DND-41 (cell line): ENCODE measurements around the gene SPEF1.

Experiments
- ATAC-seq: fragments of 200-7000 bp; cut with Tn5 transposase; 3 replicates; pipeline ENCODE4 v1.9.1; 2021; ENCODE audit warnings: low read depth; ENCODE audit not compliant: insufficient read depth
- DNase-seq: peaks from one replicate; pipeline ENCODE4 v3.0.0-alpha.2; 2020
- H2AFZ ChIP-seq: 2 replicates; pipeline ENCODE4 v1.6.0; 2012; ENCODE audit warnings: low read depth, low read length
- H3K27ac ChIP-seq: 2 replicates; pipeline ENCODE4 v1.5.1; 2012; ENCODE audit warnings: low read length, inconsistent platforms
- H3K27me3 ChIP-seq: fragments of 200-600 bp; sonication (generic); 2 replicates; pipeline ENCODE4 v1.6.0; 2012; ENCODE audit warnings: low read length, mild to moderate bottlenecking, inconsistent platforms; ENCODE audit not compliant: insufficient read depth, poor library complexity
- H3K36me3 ChIP-seq: 2 replicates; pipeline ENCODE4 v1.5.1; 2012; ENCODE audit warnings: low read length, inconsistent platforms; ENCODE audit not compliant: insufficient read depth
- H3K4me1 ChIP-seq: 2 replicates; pipeline ENCODE4 v1.5.1; 2012; ENCODE audit warnings: mild to moderate bottlenecking, low read length; ENCODE audit not compliant: insufficient read depth
- H3K4me2 ChIP-seq: 2 replicates; pipeline ENCODE4 v1.6.0; 2012; ENCODE audit warnings: mild to moderate bottlenecking, moderate library complexity, low read length, inconsistent platforms; ENCODE audit not compliant: insufficient read depth
- H3K4me3 ChIP-seq, 2 experiments: fragments of 200-600 bp in 1 of 2; shearing (Covaris generic) in 1 of 2; 2 replicates each; pipeline ENCODE4 v1.5.1; 2012 to 2016; ENCODE audit warnings: inconsistent platforms in 2 of 2, low read length in 2 of 2, mild to moderate bottlenecking in 2 of 2, low read depth in 1 of 2, moderate library complexity in 1 of 2
- H3K79me2 ChIP-seq: 2 replicates; pipeline ENCODE4 v1.6.0; 2012; ENCODE audit warnings: low read length, inconsistent platforms; ENCODE audit not compliant: insufficient read depth
- H3K9ac ChIP-seq: 2 replicates; pipeline ENCODE4 v1.6.0; 2012; ENCODE audit warnings: low read depth, mild to moderate bottlenecking, inconsistent platforms, low read length, moderate library complexity
- H3K9me3 ChIP-seq: 2 replicates; pipeline ENCODE4 v1.5.1; 2012; ENCODE audit warnings: low read length, moderate library complexity, mild to moderate bottlenecking, inconsistent platforms; ENCODE audit not compliant: insufficient read depth, severe bottlenecking
- H4K20me1 ChIP-seq: 2 replicates; pipeline ENCODE4 v1.6.0; 2012; ENCODE audit warnings: low read length; ENCODE audit not compliant: insufficient read depth
- EZH2 ChIP-seq: IDR thresholded peaks from 3 replicates; pipeline ENCODE4 v1.6.1; 2012; ENCODE audit warnings: borderline replicate concordance, low read depth, mild to moderate bottlenecking, moderate library complexity, low read length, inconsistent platforms; ENCODE audit not compliant: severe bottlenecking
- TF ChIP-seq, protein P1 (sequence below): IDR thresholded peaks from 2 replicates; pipeline ENCODE4 v1.5.1; 2012; ENCODE audit warnings: borderline replicate concordance, low read length, moderate library complexity, mild to moderate bottlenecking; ENCODE audit not compliant: poor library complexity, severe bottlenecking; ENCODE audit errors: extremely low read depth

SPEF1 gene

DNA sequence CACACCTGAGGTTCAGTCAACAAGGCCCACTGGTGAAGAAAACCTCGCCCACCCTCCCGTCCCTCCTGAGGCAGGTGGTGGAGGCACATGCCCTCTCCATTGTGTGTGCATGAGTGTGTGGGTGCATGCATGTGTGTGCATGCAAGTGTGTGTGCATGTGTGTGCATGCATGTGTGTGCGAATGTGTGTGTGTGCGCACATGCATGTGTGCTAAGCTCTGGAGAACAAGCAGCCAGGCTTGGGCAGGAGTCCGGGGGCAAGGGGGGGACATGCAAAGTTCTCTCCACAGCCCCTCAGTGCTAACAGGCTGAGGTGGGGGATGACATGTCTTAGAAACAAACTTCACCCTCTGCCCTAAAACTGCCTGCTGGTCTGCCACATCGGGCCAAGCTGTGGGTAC, 51.9 kb downstream of the SPEF1 start:
- H3K27me3 ChIP-seq: peaks cover 23% of the 10 kb centered on the region
- H3K79me2 ChIP-seq: no peaks in the 10 kb centered on the region
- no peak overlapping the region for H3K9ac ChIP-seq
- TF ChIP-seq, protein P1, sequence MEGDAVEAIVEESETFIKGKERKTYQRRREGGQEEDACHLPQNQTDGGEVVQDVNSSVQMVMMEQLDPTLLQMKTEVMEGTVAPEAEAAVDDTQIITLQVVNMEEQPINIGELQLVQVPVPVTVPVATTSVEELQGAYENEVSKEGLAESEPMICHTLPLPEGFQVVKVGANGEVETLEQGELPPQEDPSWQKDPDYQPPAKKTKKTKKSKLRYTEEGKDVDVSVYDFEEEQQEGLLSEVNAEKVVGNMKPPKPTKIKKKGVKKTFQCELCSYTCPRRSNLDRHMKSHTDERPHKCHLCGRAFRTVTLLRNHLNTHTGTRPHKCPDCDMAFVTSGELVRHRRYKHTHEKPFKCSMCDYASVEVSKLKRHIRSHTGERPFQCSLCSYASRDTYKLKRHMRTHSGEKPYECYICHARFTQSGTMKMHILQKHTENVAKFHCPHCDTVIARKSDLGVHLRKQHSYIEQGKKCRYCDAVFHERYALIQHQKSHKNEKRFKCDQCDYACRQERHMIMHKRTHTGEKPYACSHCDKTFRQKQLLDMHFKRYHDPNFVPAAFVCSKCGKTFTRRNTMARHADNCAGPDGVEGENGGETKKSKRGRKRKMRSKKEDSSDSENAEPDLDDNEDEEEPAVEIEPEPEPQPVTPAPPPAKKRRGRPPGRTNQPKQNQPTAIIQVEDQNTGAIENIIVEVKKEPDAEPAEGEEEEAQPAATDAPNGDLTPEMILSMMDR: no peak
- TF ChIP-seq EZH2: no peak
- no peaks in the 10 kb centered on the region for H3K36me3 ChIP-seq
- no peak for DNase-seq
- no peak overlapping the region for H3K27ac ChIP-seq
- no peak overlapping the region for H2AFZ ChIP-seq
- no peaks in the 10 kb centered on the region for H3K9me3 ChIP-seq
- no peak overlapping the region for H3K4me2 ChIP-seq
- ATAC-seq: no peak
- no peaks in the 10 kb centered on the region for H4K20me1 ChIP-seq
- no peak overlapping the region for H3K4me3 ChIP-seq
- H3K4me1 ChIP-seq: no peaks in the 10 kb centered on the region

DNA sequence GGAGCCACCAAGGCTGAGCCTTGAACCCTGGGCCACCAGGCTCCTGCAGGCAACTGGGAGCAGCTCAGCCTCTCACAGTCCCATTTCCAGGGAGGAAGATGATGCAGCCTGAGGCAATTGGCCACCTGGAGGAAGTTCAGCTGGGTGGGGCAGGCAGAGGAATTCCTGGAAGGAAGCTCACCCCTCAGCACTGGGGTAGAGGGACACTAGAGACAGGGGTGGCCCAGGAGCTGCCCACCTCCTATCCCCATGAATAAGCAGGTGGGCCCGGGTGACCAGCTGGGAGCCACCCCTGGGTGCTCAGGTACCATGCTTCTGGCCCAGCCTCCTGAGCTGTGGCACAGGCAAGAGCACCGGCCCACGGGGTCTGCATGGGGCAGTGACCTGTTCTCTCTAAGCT, 52.4 kb downstream of the SPEF1 start:
- Histone ChIP-seq H3K27ac (no peak overlapping the region), H3K4me2 (no peak overlapping the region), H3K79me2 (no peaks in the 10 kb centered on the region), H3K9ac (no peak overlapping the region), H3K36me3 (no peaks in the 10 kb centered on the region), H4K20me1 (no peaks in the 10 kb centered on the region), H2AFZ (no peak overlapping the region), H3K4me1 (no peaks in the 10 kb centered on the region), H3K4me3 (no peak overlapping the region), H3K27me3 (peaks cover 23% of the 10 kb centered on the region), H3K9me3 (no peaks in the 10 kb centered on the region)
- no peak for ATAC-seq
- no peak for DNase-seq
- TF ChIP-seq, protein P1: no peak
- TF ChIP-seq EZH2: no peak

DNA sequence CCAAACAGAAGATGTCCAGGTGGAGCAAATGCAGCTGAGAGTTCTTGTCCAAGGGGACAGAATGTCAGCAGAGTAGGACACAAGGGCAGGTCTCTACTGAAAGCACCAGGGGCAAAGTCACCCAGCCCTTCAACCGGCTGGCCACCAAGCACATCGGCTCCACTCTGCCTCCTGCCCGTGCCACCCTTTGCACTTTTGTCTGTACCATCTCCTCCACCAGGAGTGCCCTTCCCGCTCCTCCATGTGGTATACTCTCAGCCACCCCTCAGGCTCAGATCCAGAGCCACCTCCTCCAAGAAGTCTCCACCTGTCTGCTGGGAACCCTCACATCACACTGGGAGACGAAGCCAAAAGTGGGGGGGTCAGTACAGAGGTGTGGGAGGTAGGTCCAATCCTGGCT, 52.9 kb downstream of the SPEF1 start:
- TF ChIP-seq, protein P1: no peak
- no peak for TF ChIP-seq EZH2
- Histone ChIP-seq H2AFZ (no peak overlapping the region), H3K27me3 (peaks cover 23% of the 10 kb centered on the region), H3K36me3 (no peaks in the 10 kb centered on the region), H3K9me3 (no peaks in the 10 kb centered on the region), H3K4me1 (no peaks in the 10 kb centered on the region), H4K20me1 (no peaks in the 10 kb centered on the region), H3K4me2 (no peak overlapping the region), H3K9ac (no peak overlapping the region), H3K79me2 (no peaks in the 10 kb centered on the region), H3K27ac (no peak overlapping the region), H3K4me3 (no peak overlapping the region)
- ATAC-seq (no peak), DNase-seq (no peak)
